Measurements from ENCODE around the gene ANKIB1. TPM values are rescaled to one million over a fixed set of nuclear protein-coding genes. Genes with fewer than 3 reads are reported as not detected.

The ANKIB1 gene
- total RNA-seq, 2 experiments from 2014 or later = 25.3 to 42.3 TPM

DNA sequence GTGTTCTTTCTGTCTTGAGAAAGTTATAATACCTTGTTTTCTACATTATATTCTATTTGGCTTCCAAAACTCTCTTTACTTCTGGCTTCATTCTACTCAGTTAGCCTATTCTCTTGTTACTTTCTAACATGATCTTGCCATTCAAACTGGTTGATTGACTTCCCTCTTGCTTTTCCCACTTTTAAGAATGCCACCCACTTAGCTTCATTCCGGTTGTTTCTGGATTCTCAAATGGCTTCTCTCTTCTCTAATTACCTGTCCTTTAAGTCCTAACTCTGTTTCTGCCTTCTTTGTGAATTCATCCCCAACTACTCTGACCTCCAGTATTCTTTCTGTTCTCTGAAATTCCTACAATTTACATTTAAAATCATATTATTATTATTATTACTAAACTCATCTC lies 52.0 kb downstream of the ANKIB1 start:
- ChIA-PET POLR2A (no interaction called here), CTCF (ENCODE audit: unreplicated experiment) (no interaction called here)
- H3K9me2 ChIP-seq (ENCODE audit: insufficient read depth, low read length) = no peaks in the 10 kb centered on the region
- H3K9me3 ChIP-seq (ENCODE audit: low read length) = peaks cover 5% of the 10 kb centered on the region; the same call in 1 of the 2 replicates
- no peak overlapping the region for H2AFZ ChIP-seq (ENCODE audit: low read length)
- peaks cover 13% of the 10 kb centered on the region; the same call in 1 of the 2 replicates for H3K79me2 ChIP-seq (ENCODE audit: insufficient read depth, low read depth, low read length)
- no peaks in the 10 kb centered on the region for H3K4me1 ChIP-seq (ENCODE audit: insufficient read depth, low read length, poor library complexity, severe bottlenecking)
- DNase-seq (ENCODE audit: low spot score) = no peak
- no peak overlapping the region for H3K27ac ChIP-seq (ENCODE audit: low read depth, low read length, poor library complexity, severe bottlenecking)
- peaks cover 46% of the 10 kb centered on the region for H3K36me3 ChIP-seq (ENCODE audit: insufficient read depth, low read length)
- H3K4me3 ChIP-seq (ENCODE audit: low read depth, low read length, poor library complexity, severe bottlenecking) = no peak overlapping the region
- TF ChIP-seq EZH2phosphoT487 (IDR thresholded peaks at IDR 0.05; ENCODE audit: borderline replicate concordance, low read depth, low read length) = no peak
- TF ChIP-seq, protein P1, sequence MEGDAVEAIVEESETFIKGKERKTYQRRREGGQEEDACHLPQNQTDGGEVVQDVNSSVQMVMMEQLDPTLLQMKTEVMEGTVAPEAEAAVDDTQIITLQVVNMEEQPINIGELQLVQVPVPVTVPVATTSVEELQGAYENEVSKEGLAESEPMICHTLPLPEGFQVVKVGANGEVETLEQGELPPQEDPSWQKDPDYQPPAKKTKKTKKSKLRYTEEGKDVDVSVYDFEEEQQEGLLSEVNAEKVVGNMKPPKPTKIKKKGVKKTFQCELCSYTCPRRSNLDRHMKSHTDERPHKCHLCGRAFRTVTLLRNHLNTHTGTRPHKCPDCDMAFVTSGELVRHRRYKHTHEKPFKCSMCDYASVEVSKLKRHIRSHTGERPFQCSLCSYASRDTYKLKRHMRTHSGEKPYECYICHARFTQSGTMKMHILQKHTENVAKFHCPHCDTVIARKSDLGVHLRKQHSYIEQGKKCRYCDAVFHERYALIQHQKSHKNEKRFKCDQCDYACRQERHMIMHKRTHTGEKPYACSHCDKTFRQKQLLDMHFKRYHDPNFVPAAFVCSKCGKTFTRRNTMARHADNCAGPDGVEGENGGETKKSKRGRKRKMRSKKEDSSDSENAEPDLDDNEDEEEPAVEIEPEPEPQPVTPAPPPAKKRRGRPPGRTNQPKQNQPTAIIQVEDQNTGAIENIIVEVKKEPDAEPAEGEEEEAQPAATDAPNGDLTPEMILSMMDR (conservative IDR thresholded peaks at IDR 0.05; ENCODE audit: low read length) = no peak
- H4K20me1 ChIP-seq (ENCODE audit: insufficient read depth, low read length) = no peaks in the 10 kb centered on the region
- no TSS peak for BruUV-seq (replicated peaks)
- no peak overlapping the region for H3K4me2 ChIP-seq (ENCODE audit: low read length)
- intact Hi-C loops (cut with micrococcal nuclease; ENCODE audit: unreplicated experiment) = no loop called here

DNA sequence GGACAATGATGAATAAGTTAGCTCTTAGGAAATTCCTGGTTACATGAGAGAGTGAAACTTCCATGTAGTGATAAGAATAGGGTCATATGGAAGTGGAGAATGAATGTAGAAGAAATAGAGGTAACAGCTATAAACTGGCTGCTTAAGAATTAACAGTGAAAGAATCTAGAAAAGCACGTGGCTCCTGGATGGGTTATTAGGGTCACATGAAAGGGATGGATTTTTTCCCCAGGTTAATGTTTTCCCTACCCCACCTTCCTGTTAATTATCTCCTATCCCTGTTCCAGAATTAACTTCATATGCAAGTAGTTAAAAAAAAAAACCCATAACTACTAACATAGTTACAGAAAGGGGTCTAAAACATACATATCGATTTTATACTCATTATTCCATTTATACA lies 58.0 kb downstream of the ANKIB1 start:
- Histone ChIP-seq H3K9me2 (ENCODE audit: insufficient read depth, low read length) (no peaks in the 10 kb centered on the region), H3K9me3 (ENCODE audit: low read length) (peaks cover 5% of the 10 kb centered on the region; the same call in 1 of the 2 replicates), H3K36me3 (ENCODE audit: insufficient read depth, low read length) (peaks cover 46% of the 10 kb centered on the region), H2AFZ (ENCODE audit: low read length) (no peak overlapping the region), H3K4me1 (ENCODE audit: insufficient read depth, low read length, poor library complexity, severe bottlenecking) (no peaks in the 10 kb centered on the region), H3K4me3 (ENCODE audit: low read depth, low read length, poor library complexity, severe bottlenecking) (no peak overlapping the region), H3K4me2 (ENCODE audit: low read length) (no peak overlapping the region), H3K79me2 (ENCODE audit: insufficient read depth, low read depth, low read length) (no peaks in the 10 kb centered on the region), H4K20me1 (ENCODE audit: insufficient read depth, low read length) (no peaks in the 10 kb centered on the region), H3K27ac (ENCODE audit: low read depth, low read length, poor library complexity, severe bottlenecking) (no peak overlapping the region)
- no TSS peak for BruUV-seq (replicated peaks)
- TF ChIP-seq, protein P1 (conservative IDR thresholded peaks at IDR 0.05; ENCODE audit: low read length) = no peak
- no peak for TF ChIP-seq EZH2phosphoT487 (IDR thresholded peaks at IDR 0.05; ENCODE audit: borderline replicate concordance, low read depth, low read length)
- intact Hi-C loops (cut with micrococcal nuclease; ENCODE audit: unreplicated experiment) = no loop called here
- POLR2A ChIA-PET = no interaction called here
- CTCF ChIA-PET (ENCODE audit: unreplicated experiment) = no interaction called here
- DNase-seq (ENCODE audit: low spot score) = no peak

DNA sequence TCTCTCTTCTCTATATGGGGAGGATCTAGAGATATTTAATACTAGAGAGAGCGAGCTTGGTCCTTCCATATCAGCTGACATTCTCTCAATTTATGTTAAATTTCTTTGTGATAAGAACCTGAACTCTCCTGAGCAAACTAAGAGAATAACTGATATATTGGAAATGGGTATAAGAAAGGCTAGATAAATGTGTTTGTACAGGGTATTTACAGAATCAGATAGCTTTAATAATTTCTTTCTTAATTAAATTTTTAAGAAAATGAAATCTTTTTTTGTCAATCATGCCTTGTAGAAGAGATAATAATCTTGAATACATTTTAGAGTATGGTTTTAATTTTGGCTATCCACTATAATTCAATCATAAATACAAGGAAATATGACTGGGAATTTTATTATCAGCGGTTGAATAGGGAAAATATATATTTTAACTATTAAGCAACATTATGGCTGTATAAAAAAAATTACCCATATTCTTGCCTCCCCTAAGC lies 58.7 kb downstream of the ANKIB1 start:
- intact Hi-C loops (cut with micrococcal nuclease; ENCODE audit: unreplicated experiment) = no loop called here
- H3K4me3 ChIP-seq (ENCODE audit: low read depth, low read length, poor library complexity, severe bottlenecking) = no peak overlapping the region
- no peaks in the 10 kb centered on the region for H3K4me1 ChIP-seq (ENCODE audit: insufficient read depth, low read length, poor library complexity, severe bottlenecking)
- H3K27ac ChIP-seq (ENCODE audit: low read depth, low read length, poor library complexity, severe bottlenecking) = no peak overlapping the region
- ChIA-PET POLR2A (interaction anchor here (1.3 to 1.5 kb wide), 2 partner anchors 12 to 69 kb away, joined by 3 to 4 read pairs; no protein-coding TSS in a partner anchor), CTCF (ENCODE audit: unreplicated experiment) (no interaction called here)
- H3K36me3 ChIP-seq (ENCODE audit: insufficient read depth, low read length) = peaks cover 46% of the 10 kb centered on the region
- BruUV-seq (replicated peaks) = no TSS peak
- H2AFZ ChIP-seq (ENCODE audit: low read length) = no peak overlapping the region
- no peak for TF ChIP-seq EZH2phosphoT487 (IDR thresholded peaks at IDR 0.05; ENCODE audit: borderline replicate concordance, low read depth, low read length)
- TF ChIP-seq, protein P1 (conservative IDR thresholded peaks at IDR 0.05; ENCODE audit: low read length) = no peak
- no peaks in the 10 kb centered on the region for H4K20me1 ChIP-seq (ENCODE audit: insufficient read depth, low read length)
- DNase-seq (ENCODE audit: low spot score) = no peak
- H3K4me2 ChIP-seq (ENCODE audit: low read length) = no peak overlapping the region
- H3K9me3 ChIP-seq (ENCODE audit: low read length) = peaks cover 5% of the 10 kb centered on the region; the same call in 1 of the 2 replicates
- H3K9me2 ChIP-seq (ENCODE audit: insufficient read depth, low read length) = no peaks in the 10 kb centered on the region
- H3K79me2 ChIP-seq (ENCODE audit: insufficient read depth, low read depth, low read length) = no peaks in the 10 kb centered on the region

All from OCI-LY7 (cell line).